Endothelial cell of umbilical vein (primary cell): Measurements from ENCODE around the gene TBC1D14. TPM values are rescaled to one million over a fixed set of nuclear protein-coding genes. Genes with fewer than 3 reads are reported as not detected.

ENCODE experiments used
- BruUV-seq: library from RNA; stranded (reverse); fragments of 400-500 nt; replicated peaks from 2 replicates; lab custom pipeline; 2021; lab: Mats Ljungman, UMichigan
- CTCF ChIA-PET: fragments of 300-600, 350-600 bp; sonication (Branson Sonifier 250); formaldehyde crosslinking; loops from one replicate; lab custom pipeline; 2021; ENCODE audit warnings: antibody characterized with exemption, inconsistent platforms; lab: Charles Lee
- POLR2A ChIA-PET: fragments of 300-600, 350-600 bp; sonication (Branson Sonifier 250); formaldehyde crosslinking; loops from one replicate; lab custom pipeline; 2021; ENCODE audit warnings: antibody characterized with exemption, inconsistent platforms; lab: Charles Lee
- DNase-seq: peaks from one replicate; pipeline ENCODE4 v3.0.0-alpha.2; 2011; ENCODE audit warnings: low read depth, low spot score
- FAIRE-seq: peaks from 2 replicates; lab custom pipeline; 2011; peaks lifted over from hg19 to GRCh38; lab: Jason Lieb, UNC
- H2AFZ ChIP-seq: 2 replicates; pipeline ENCODE4 v1.6.0; 2012; ENCODE audit warnings: low read depth, low read length, control low read depth, inconsistent platforms
- H3K27ac ChIP-seq: 2 replicates; pipeline ENCODE4 v1.5.1; 2011; ENCODE audit warnings: low read depth, mild to moderate bottlenecking, control low read depth, low read length, moderate library complexity; ENCODE audit not compliant: insufficient read depth
- H3K27me3 ChIP-seq, 2 experiments: 2 replicates each; pipeline versions ENCODE4 v1.6.0 to v1.6.1; 2011; ENCODE audit warnings: low read length in 2 of 2, mixed read lengths in 1 of 2; ENCODE audit not compliant: control insufficient read depth in 2 of 2, insufficient read depth in 2 of 2
- H3K36me3 ChIP-seq, 2 experiments: 2 replicates in 1 of 2; 3 replicates in 1 of 2; pipeline ENCODE4 v1.5.1; 2011; ENCODE audit warnings: low read length in 2 of 2, mild to moderate bottlenecking in 1 of 2, moderate library complexity in 1 of 2; ENCODE audit not compliant: control insufficient read depth in 2 of 2, insufficient read depth in 2 of 2; ENCODE audit errors: extremely low read depth in 1 of 2
- H3K4me1 ChIP-seq: 3 replicates; pipeline ENCODE4 v1.5.1; 2011; ENCODE audit warnings: mild to moderate bottlenecking, low read length; ENCODE audit not compliant: control insufficient read depth, insufficient read depth; ENCODE audit errors: extremely low read depth
- H3K4me2 ChIP-seq: 2 replicates; pipeline ENCODE4 v1.6.1; 2011; ENCODE audit warnings: low read length, control low read depth, mixed read lengths; ENCODE audit not compliant: insufficient read depth
- H3K4me3 ChIP-seq, 3 experiments: fragments of 200-600 bp in 1 of 3; sonication (generic), shearing (Covaris generic) in 1 of 3; replicated peaks in 1 of 3; 2 replicates each; pipeline ENCODE4 v1.5.1; 2011 to 2016; ENCODE audit warnings: control low read depth in 3 of 3, low read length in 3 of 3, mild to moderate bottlenecking in 2 of 3, inconsistent platforms in 1 of 3, low read depth in 1 of 3, moderate library complexity in 1 of 3; ENCODE audit not compliant: insufficient read depth in 1 of 3
- H3K79me2 ChIP-seq: 2 replicates; pipeline ENCODE4 v1.6.0; 2012; ENCODE audit warnings: low read length, inconsistent platforms; ENCODE audit not compliant: control insufficient read depth, insufficient read depth
- H3K9ac ChIP-seq: replicated peaks from 2 replicates; pipeline ENCODE3; 2011; ENCODE audit warnings: low read length, control low read depth; ENCODE audit not compliant: insufficient read depth; ENCODE audit errors: extremely low read depth
- H3K9me1 ChIP-seq: replicated peaks from 3 replicates; pipeline ENCODE4 v1.6.0; 2011; ENCODE audit warnings: mild to moderate bottlenecking, low read length; ENCODE audit not compliant: control insufficient read depth, insufficient read depth; ENCODE audit errors: extremely low read depth
- H3K9me3 ChIP-seq: replicated peaks from 2 replicates; pipeline ENCODE4 v1.5.1; 2012; ENCODE audit warnings: low read length, inconsistent platforms; ENCODE audit not compliant: control insufficient read depth, insufficient read depth
- H4K20me1 ChIP-seq: replicated peaks from 2 replicates; pipeline ENCODE3; 2011; ENCODE audit warnings: mild to moderate bottlenecking, low read length; ENCODE audit not compliant: control insufficient read depth, insufficient read depth; ENCODE audit errors: extremely low read depth
- EZH2 ChIP-seq: IDR thresholded peaks from 2 replicates; pipeline ENCODE4 v1.6.1; 2012; ENCODE audit warnings: borderline replicate concordance, low read depth, mild to moderate bottlenecking, moderate library complexity, low read length, inconsistent platforms; ENCODE audit not compliant: severe bottlenecking
- FOS ChIP-seq: IDR thresholded peaks from 2 replicates; pipeline ENCODE4 v1.6.1; 2011; ENCODE audit warnings: mild to moderate bottlenecking, low read length, moderate library complexity, borderline replicate concordance; ENCODE audit not compliant: insufficient read depth
- GATA2 ChIP-seq: IDR thresholded peaks from 2 replicates; pipeline ENCODE4 v1.7.0; 2011; ENCODE audit warnings: low read depth, mild to moderate bottlenecking, moderate library complexity, mixed read lengths, low read length; ENCODE audit not compliant: insufficient read length, insufficient read depth
- JUN ChIP-seq: IDR thresholded peaks from 2 replicates; pipeline ENCODE4 v1.6.1; 2011; ENCODE audit warnings: borderline replicate concordance, low read depth; ENCODE audit not compliant: insufficient read length, insufficient read depth
- MYC ChIP-seq: IDR thresholded peaks from one replicate; pipeline ENCODE4 v1.6.1; 2011; ENCODE audit warnings: mild to moderate bottlenecking, low read depth, low read length
- POLR2A ChIP-seq: IDR thresholded peaks from 2 replicates; pipeline ENCODE4 v1.6.1; 2012; ENCODE audit warnings: low read depth, mild to moderate bottlenecking, control low read depth, low read length
- POLR2AphosphoS5 ChIP-seq: IDR thresholded peaks from 2 replicates; pipeline ENCODE4 v1.6.1; 2012; ENCODE audit warnings: low read depth, mild to moderate bottlenecking, control low read depth, low read length, moderate library complexity; ENCODE audit not compliant: insufficient read depth
- dilution Hi-C: fragments of 300-500 bp; cut with MboI; formaldehyde crosslinking; loops from one replicate; pipeline ENCODE4 v1.15.0; 2019; ENCODE audit warnings: low sequenced_read_pairs; ENCODE audit not compliant: extremely low pct_ligation_motif_present
- intact Hi-C: fragments of 100-400 bp; cut with micrococcal nuclease; formaldehyde crosslinking; loops from one replicate; pipeline ENCODE4 v1.10.0; 2022
- polyA plus RNA-seq, 4 experiments: library from polyadenylated mRNA; depleted of rRNA in 3 of 4; stranded (reverse) in 3 of 4; unstranded in 1 of 4; fragments of >200 nt; gene quantifications; 2 replicates each; pipeline versions ENCODE4 v1.2.1 to v1.2.3, GENCODE V29; 2011 to 2012; ENCODE audit warnings: missing spikeins in 1 of 4
- total RNA-seq: library from RNA; stranded (reverse); gene quantifications from 2 replicates; pipeline ENCODE4 v1.2.3, GENCODE V29; 2021
- TF ChIP-seq, protein P1 (sequence below): IDR thresholded peaks from 2 replicates; pipeline ENCODE4 v1.6.1; 2011; ENCODE audit not compliant: insufficient read depth, insufficient read length
- TF ChIP-seq, protein P2 (sequence below), 2 donors: IDR thresholded peaks; 1 replicate in 1 of 2; 2 replicates in 1 of 2; pipeline ENCODE4 v1.5.1; 2011; ENCODE audit warnings: low read length in 2 of 2, mild to moderate bottlenecking in 2 of 2, moderate library complexity in 2 of 2, control low read depth in 1 of 2, inconsistent platforms in 1 of 2, low read depth in 1 of 2; ENCODE audit not compliant: insufficient read depth in 1 of 2; ENCODE audit errors: extremely low read depth in 1 of 2

Gene TBC1D14
- total and polyA plus RNA-seq, 2 donors (not counting 3 experiments of a cell fraction or from before 2014, with no cell fraction given) = 23.7 to 24.8 TPM

DNA sequence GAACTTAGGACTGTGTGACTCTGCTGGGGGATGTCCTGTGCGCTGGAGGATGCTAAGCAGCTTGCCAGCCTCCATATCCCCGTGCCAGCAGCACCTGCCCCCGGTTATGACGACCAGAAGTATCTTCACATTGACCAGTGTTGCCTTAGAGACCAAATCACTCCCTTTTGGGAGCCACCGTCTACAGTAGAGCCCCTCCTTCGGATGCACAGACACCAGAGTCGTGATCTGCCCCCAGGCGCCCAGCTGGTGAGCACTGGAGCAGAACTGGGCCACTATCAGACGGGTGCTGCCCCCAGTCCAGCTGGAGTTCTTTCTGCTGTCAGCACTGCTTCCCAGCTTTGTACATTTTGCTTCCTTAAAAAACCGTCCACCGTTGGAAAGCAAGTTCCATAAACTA lies 103.5 kb downstream of the TBC1D14 start:
- no peaks in the 10 kb centered on the region for H3K9me3 ChIP-seq
- H3K4me3 ChIP-seq = no peak overlapping the region
- dilution Hi-C loops (no loop called here), intact Hi-C loops (no loop called here)
- no peak overlapping the region for H3K4me2 ChIP-seq
- no peaks in the 10 kb centered on the region for H3K9me1 ChIP-seq
- peaks cover 3 to 23% of the 10 kb centered on the region in 2 experiments for H3K36me3 ChIP-seq
- DNase-seq = no peak
- H3K27ac ChIP-seq = no peak overlapping the region
- H2AFZ ChIP-seq = no peak overlapping the region
- H4K20me1 ChIP-seq = no peaks in the 10 kb centered on the region
- ChIA-PET POLR2A (no interaction called here), CTCF (interaction anchor here (1.2 kb wide), 1 partner anchor 39 kb away, joined by 3 read pairs; no protein-coding TSS in a partner anchor)
- no peaks in the 10 kb centered on the region for H3K79me2 ChIP-seq
- no peaks in the 10 kb centered on the region for H3K27me3 ChIP-seq
- TF ChIP-seq, protein P1, sequence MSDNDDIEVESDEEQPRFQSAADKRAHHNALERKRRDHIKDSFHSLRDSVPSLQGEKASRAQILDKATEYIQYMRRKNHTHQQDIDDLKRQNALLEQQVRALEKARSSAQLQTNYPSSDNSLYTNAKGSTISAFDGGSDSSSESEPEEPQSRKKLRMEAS = no peak
- TF ChIP-seq JUN (no peak), MYC (no peak), POLR2AphosphoS5 (no peak), EZH2 (no peak), POLR2A (no peak), FOS (no peak), GATA2 (no peak)
- TF ChIP-seq, protein P2, sequence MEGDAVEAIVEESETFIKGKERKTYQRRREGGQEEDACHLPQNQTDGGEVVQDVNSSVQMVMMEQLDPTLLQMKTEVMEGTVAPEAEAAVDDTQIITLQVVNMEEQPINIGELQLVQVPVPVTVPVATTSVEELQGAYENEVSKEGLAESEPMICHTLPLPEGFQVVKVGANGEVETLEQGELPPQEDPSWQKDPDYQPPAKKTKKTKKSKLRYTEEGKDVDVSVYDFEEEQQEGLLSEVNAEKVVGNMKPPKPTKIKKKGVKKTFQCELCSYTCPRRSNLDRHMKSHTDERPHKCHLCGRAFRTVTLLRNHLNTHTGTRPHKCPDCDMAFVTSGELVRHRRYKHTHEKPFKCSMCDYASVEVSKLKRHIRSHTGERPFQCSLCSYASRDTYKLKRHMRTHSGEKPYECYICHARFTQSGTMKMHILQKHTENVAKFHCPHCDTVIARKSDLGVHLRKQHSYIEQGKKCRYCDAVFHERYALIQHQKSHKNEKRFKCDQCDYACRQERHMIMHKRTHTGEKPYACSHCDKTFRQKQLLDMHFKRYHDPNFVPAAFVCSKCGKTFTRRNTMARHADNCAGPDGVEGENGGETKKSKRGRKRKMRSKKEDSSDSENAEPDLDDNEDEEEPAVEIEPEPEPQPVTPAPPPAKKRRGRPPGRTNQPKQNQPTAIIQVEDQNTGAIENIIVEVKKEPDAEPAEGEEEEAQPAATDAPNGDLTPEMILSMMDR (IDR thresholded peaks at IDR 0.05; ENCODE audit: extremely low read depth in 1 of 2, insufficient read depth in 1 of 2, low read depth in 1 of 2, low read length in 2 of 2) = no peak
- no peaks in the 10 kb centered on the region for H3K4me1 ChIP-seq
- no peak overlapping the region for H3K9ac ChIP-seq
- no TSS peak for BruUV-seq
- no peak for FAIRE-seq
